GM12878 (cell line): ENCODE measurements around the gene ARHGEF35. TPM values are rescaled to one million over a fixed set of nuclear protein-coding genes. Genes with fewer than 3 reads are reported as not detected.
"Not testable (repeated sequence)": the region's sequence is repeated elsewhere in the genome, so short reads cannot be mapped to it uniquely, and the experiment has no call there.

Experiments used
- ATAC-seq: fragments of 200-7000 bp; cut with Tn5 transposase; 3 replicates; pipeline ENCODE4 v1.9.1; 2020; ENCODE audit warnings: mild to moderate bottlenecking, moderate library complexity
- BruUV-seq: library from RNA; stranded (reverse); fragments of 400-500 nt; replicated peaks from 2 replicates; lab custom pipeline; 2021; lab: Mats Ljungman, UMichigan
- CTCF ChIA-PET: fragments of 300-600 bp; sonication (Branson Sonifier 250); formaldehyde crosslinking; extraction: SDS; loops from one replicate; lab custom pipeline; 2021; ENCODE audit warnings: inconsistent platforms; lab: Yijun Ruan, JAX
- POLR2A ChIA-PET: fragments of 350-600 bp; formaldehyde crosslinking; extraction: SDS; loops from one replicate; lab custom pipeline; 2021; ENCODE audit warnings: inconsistent platforms; lab: Charles Lee
- RAD21 ChIA-PET: fragments of 300-600 bp; sonication (Branson Sonifier 250); formaldehyde crosslinking; loops from one replicate; lab custom pipeline; 2023; ENCODE audit warnings: antibody characterized with exemption; ENCODE audit not compliant: unreplicated experiment; lab: Charles Lee
- SMC1A ChIA-PET: fragments of 300-600 bp; sonication (Branson Sonifier 250); formaldehyde crosslinking; loops from one replicate; lab custom pipeline; 2023; ENCODE audit not compliant: unreplicated experiment, uncharacterized antibody; lab: Charles Lee
- DNase-seq: peaks from one replicate; pipeline ENCODE4 v3.0.0-alpha.2; 2011; ENCODE audit warnings: low read depth, low spot score
- FAIRE-seq: peaks from 3 replicates; lab custom pipeline; 2011; peaks lifted over from hg19 to GRCh38; lab: Jason Lieb, UNC
- H2AFZ ChIP-seq: 2 replicates; pipeline ENCODE4 v1.6.0; 2011; ENCODE audit warnings: low read depth, low read length, control low read depth; ENCODE audit not compliant: control insufficient read depth
- H3K27ac ChIP-seq: 2 replicates; pipeline ENCODE4 v1.5.1; 2011; ENCODE audit warnings: control low read depth; ENCODE audit not compliant: control insufficient read depth, insufficient read depth
- H3K27me3 ChIP-seq, 2 experiments: replicated peaks in 1 of 2; 2 replicates each; pipeline versions ENCODE4 v1.6.0 to v1.6.1; 2011; ENCODE audit warnings: low read length in 1 of 2; ENCODE audit not compliant: control insufficient read depth in 2 of 2, insufficient read depth in 2 of 2
- H3K36me3 ChIP-seq, 2 experiments: 2 replicates each; pipeline ENCODE4 v1.5.1; 2011; ENCODE audit warnings: low read length in 1 of 2; ENCODE audit not compliant: control insufficient read depth in 2 of 2, insufficient read depth in 2 of 2
- H3K4me1 ChIP-seq: 2 replicates; pipeline ENCODE4 v1.6.1; 2011; ENCODE audit warnings: mild to moderate bottlenecking, low read length, moderate library complexity, mixed read lengths; ENCODE audit not compliant: control insufficient read depth, insufficient read depth
- H3K4me2 ChIP-seq: 2 replicates; pipeline ENCODE4 v1.6.0; 2011; ENCODE audit warnings: control low read depth; ENCODE audit not compliant: control insufficient read depth, insufficient read depth
- H3K4me3 ChIP-seq: fragments of 200-600 bp; sonication (generic); 2 replicates; pipeline ENCODE4 v1.5.1; 2016
- H3K79me2 ChIP-seq: 2 replicates; pipeline ENCODE4 v1.6.0; 2011; ENCODE audit warnings: low read length; ENCODE audit not compliant: control insufficient read depth, insufficient read depth
- H3K9ac ChIP-seq: 2 replicates; pipeline ENCODE4 v1.8.0; 2011; ENCODE audit warnings: low read length, control low read depth, mixed read lengths; ENCODE audit not compliant: control insufficient read depth, insufficient read depth
- H3K9me3 ChIP-seq: replicated peaks from 3 replicates; pipeline ENCODE4 v1.5.1; 2011; ENCODE audit warnings: mild to moderate bottlenecking, low read length; ENCODE audit not compliant: control insufficient read depth, insufficient read depth
- H4K20me1 ChIP-seq: 2 replicates; pipeline ENCODE4 v1.6.0; 2011; ENCODE audit not compliant: control insufficient read depth, insufficient read depth
- WGBS: methylation state at CpG from one replicate; pipeline ENCODE4 v1.1.6; 2016; ENCODE audit warnings: low lambda C conversion rate; ENCODE audit not compliant: insufficient replicate concordance, insufficient coverage; ENCODE audit errors: missing lambda C conversion rate; 5-methylcytosine and 5-hydroxymethylcytosine counted together
- in situ Hi-C: fragments of 300-500 bp; cut with MboI; formaldehyde crosslinking; loops from 9 replicates; pipeline ENCODE4 v1.14.3; 2018; ENCODE audit warnings: mixed read lengths
- intact Hi-C: fragments of 100-400 bp; cut with micrococcal nuclease; formaldehyde crosslinking; loops from one replicate; pipeline ENCODE4 v1.14.2; 2022; ENCODE audit not compliant: unreplicated experiment
- polyA plus RNA-seq, 11 experiments: library from polyadenylated mRNA; depleted of rRNA in 4 of 11; unstranded in 6 of 11; stranded (reverse) in 5 of 11; fragments of >200 nt; fragmentation: Nextera tagmentation in 4 of 11; fragmentation: Illumina TruSeq in 1 of 11; extraction: Ambion mirVana in 4 of 11; extraction: Trizol in 1 of 11; gene quantifications; 1 replicate in 1 of 11; 2 replicates in 10 of 11; pipeline versions ENCODE4 v1.2.1 to v1.2.3, GENCODE V29; 2011 to 2016; ENCODE audit warnings: inconsistent platforms in 2 of 11, missing spikeins in 2 of 11, low read depth in 1 of 11
- total RNA-seq, 4 experiments: library from RNA; depleted of rRNA in 3 of 4; stranded (reverse); fragments of >200 nt in 3 of 4; fragmentation: Illumina TruSeq in 1 of 4; extraction: Trizol in 1 of 4; gene quantifications; 2 replicates each; pipeline versions ENCODE4 v1.2.1 to v1.2.3, GENCODE V29; 2013 to 2021

ARHGEF35 gene
- total and polyA plus RNA-seq, 10 of the 15 experiments (the other 5 are each of a cell fraction or from before 2014, with no cell fraction given), result 0.39 to 9.2 (median 4.7) TPM

- DNase-seq, H3K36me3 ChIP-seq, H4K20me1 ChIP-seq, H3K4me2 ChIP-seq, CTCF ChIA-PET, BruUV-seq, RAD21 ChIA-PET, H3K27me3 ChIP-seq, H3K9ac ChIP-seq, intact Hi-C loops, H3K27ac ChIP-seq, H3K79me2 ChIP-seq, H3K4me3 ChIP-seq, SMC1A ChIA-PET, H3K9me3 ChIP-seq, in situ Hi-C loops, H3K4me1 ChIP-seq, H2AFZ ChIP-seq, POLR2A ChIA-PET: not testable (repeated sequence)
- FAIRE-seq (peak; percentile 86), ATAC-seq (peak; percentile 44)
- no CpG with 5 or more reads among the region's 1 CpG for WGBS
Measured at GRCh38 chr7:144201978-144202377, 6.3 kb upstream of the ARHGEF35 start.

- H3K27ac ChIP-seq, H2AFZ ChIP-seq, FAIRE-seq, intact Hi-C loops, SMC1A ChIA-PET, H3K9me3 ChIP-seq, H3K27me3 ChIP-seq, H3K79me2 ChIP-seq, in situ Hi-C loops, POLR2A ChIA-PET, BruUV-seq, H3K9ac ChIP-seq, H3K4me3 ChIP-seq, ATAC-seq, H3K4me1 ChIP-seq, H4K20me1 ChIP-seq, RAD21 ChIA-PET, H3K36me3 ChIP-seq, DNase-seq, CTCF ChIA-PET: not testable (repeated sequence)
- peak overlapping the region; percentile 42; the same call in 1 of the 2 replicates for H3K4me2 ChIP-seq
- WGBS, result 35% methylated on average over 3 of the region's 4 CpGs
Measured at GRCh38 chr7:144198934-144199333, 3.3 kb upstream of the ARHGEF35 start.

- FAIRE-seq, result not testable (repeated sequence)
Measured at GRCh38 chr7:144194453-144194852, 1.2 kb downstream of the ARHGEF35 start.

DNA sequence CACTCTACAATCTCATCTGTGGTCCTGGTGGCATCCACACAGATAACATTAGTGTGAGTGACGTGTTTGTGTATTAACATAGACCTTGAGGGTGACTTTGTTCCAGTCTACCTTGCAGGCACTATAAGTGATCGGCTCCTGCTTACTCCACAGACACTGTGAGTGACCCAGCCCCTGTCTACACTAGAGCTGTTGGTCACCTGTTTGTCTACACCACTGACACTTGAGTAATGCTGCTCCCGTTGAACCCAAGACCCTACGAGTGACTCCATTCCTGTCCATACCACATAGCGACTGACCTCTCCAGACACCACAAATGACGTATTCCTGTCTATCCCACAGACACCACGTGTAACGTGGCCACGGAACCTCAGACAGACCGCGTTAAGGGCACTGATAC, 1.9 kb downstream of the ARHGEF35 start:
- H3K27me3 ChIP-seq, H2AFZ ChIP-seq, SMC1A ChIA-PET, FAIRE-seq, H3K4me2 ChIP-seq, RAD21 ChIA-PET, CTCF ChIA-PET, H3K36me3 ChIP-seq, in situ Hi-C loops, H3K4me1 ChIP-seq, H3K4me3 ChIP-seq, DNase-seq, H3K9me3 ChIP-seq, H3K79me2 ChIP-seq, H3K9ac ChIP-seq, H3K27ac ChIP-seq, ATAC-seq, H4K20me1 ChIP-seq, BruUV-seq, intact Hi-C loops, POLR2A ChIA-PET: not testable (repeated sequence)
- WGBS, result no CpG with 5 or more reads among the region's 11 CpGs

More at GRCh38 chr7:144194453-144194852, 1.2 kb downstream of the ARHGEF35 start:
- CTCF ChIA-PET, DNase-seq, BruUV-seq, H2AFZ ChIP-seq, H3K79me2 ChIP-seq, RAD21 ChIA-PET, H3K4me2 ChIP-seq, H3K9me3 ChIP-seq, H3K27me3 ChIP-seq, H4K20me1 ChIP-seq, H3K4me1 ChIP-seq, H3K27ac ChIP-seq, intact Hi-C loops, H3K4me3 ChIP-seq, H3K9ac ChIP-seq, SMC1A ChIA-PET, POLR2A ChIA-PET, ATAC-seq, in situ Hi-C loops, H3K36me3 ChIP-seq: not testable (repeated sequence)
- WGBS, result no CpG with 5 or more reads among the region's 6 CpGs
